ENCODE measurements around the gene NMT1.

Gene NMT1

DNA sequence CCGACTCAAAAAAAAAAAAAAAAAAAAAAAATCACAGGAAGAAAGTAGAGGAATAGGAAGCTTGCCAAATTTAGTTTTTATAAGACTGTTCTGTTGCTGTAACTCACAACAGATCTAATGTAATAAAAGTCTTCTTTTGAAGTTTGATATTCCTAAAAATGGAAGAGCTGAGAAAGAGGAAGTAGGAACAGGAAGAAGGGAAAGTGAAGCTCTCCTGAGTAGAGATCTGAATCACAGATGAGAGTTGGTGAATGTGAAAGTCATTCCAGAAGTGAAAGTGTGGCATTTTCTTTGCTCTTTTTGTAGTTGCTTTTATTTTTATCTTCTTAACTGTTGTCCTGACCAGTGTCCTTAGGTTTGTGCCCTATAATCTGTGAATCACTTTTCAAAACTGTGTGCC is 2.1 kb downstream of the NMT1 start:
- no peak for TF ChIP-seq POLR2AphosphoS5 (IDR thresholded peaks at IDR 0.05; ENCODE audit: low read depth, low read length)
- no peak for TF ChIP-seq FOXP2 (optimal IDR thresholded peaks at IDR 0.05; ENCODE audit: borderline replicate concordance, extremely low read depth, extremely low read length, insufficient read depth)

DNA sequence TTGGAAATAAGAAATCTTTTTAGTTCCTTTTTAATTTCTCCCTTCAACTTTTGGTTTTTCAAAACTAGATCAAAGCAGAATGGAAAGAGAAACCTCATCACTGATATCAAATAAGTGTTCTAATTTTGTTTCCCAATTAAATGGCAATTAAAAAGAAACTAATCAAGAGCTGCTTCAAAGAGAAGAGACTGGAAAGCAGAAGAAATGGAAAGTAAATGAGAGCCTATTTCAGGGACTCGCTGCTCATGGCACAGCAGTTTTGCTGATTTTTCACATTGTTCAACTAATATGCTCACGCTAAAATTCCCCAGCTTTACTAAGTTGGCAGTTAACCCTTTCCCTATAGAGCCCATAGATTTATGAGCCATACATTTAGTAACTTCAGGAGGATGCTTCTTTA is 6.5 kb downstream of the NMT1 start:
- no peak for TF ChIP-seq FOXP2 (optimal IDR thresholded peaks at IDR 0.05; ENCODE audit: borderline replicate concordance, extremely low read depth, extremely low read length, insufficient read depth)

DNA sequence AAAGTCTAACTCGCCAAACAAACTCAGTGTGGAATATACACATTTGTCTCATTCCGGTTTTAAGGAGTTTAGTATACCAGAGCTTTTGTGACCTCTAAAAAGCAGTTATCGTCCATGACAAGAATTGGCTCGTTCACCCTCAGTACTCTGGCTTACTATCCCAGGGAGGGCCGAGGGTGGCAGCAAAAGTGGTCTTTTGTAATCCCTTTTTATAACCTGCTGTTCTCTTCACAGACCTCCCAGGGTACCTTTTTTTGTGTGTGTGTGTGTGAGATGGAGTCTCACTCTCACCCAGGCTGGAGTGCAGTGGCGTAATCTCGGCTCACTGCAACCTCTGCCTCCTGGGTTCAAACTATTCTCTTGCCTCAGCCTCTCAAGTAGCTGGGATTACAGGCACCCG is 8.9 kb downstream of the NMT1 start:
- TF ChIP-seq FOXP2 (optimal IDR thresholded peaks at IDR 0.05; ENCODE audit: borderline replicate concordance, extremely low read depth, extremely low read length, insufficient read depth) (no peak), TAF1 (IDR thresholded peaks at IDR 0.05; ENCODE audit: borderline replicate concordance, insufficient read depth, low read length) (no peak), SIN3A (IDR thresholded peaks at IDR 0.05; ENCODE audit: borderline replicate concordance, insufficient read depth, low read length) (no peak), POLR2AphosphoS5 (IDR thresholded peaks at IDR 0.05; ENCODE audit: low read depth, low read length) (no peak)
- TF ChIP-seq, protein P1, sequence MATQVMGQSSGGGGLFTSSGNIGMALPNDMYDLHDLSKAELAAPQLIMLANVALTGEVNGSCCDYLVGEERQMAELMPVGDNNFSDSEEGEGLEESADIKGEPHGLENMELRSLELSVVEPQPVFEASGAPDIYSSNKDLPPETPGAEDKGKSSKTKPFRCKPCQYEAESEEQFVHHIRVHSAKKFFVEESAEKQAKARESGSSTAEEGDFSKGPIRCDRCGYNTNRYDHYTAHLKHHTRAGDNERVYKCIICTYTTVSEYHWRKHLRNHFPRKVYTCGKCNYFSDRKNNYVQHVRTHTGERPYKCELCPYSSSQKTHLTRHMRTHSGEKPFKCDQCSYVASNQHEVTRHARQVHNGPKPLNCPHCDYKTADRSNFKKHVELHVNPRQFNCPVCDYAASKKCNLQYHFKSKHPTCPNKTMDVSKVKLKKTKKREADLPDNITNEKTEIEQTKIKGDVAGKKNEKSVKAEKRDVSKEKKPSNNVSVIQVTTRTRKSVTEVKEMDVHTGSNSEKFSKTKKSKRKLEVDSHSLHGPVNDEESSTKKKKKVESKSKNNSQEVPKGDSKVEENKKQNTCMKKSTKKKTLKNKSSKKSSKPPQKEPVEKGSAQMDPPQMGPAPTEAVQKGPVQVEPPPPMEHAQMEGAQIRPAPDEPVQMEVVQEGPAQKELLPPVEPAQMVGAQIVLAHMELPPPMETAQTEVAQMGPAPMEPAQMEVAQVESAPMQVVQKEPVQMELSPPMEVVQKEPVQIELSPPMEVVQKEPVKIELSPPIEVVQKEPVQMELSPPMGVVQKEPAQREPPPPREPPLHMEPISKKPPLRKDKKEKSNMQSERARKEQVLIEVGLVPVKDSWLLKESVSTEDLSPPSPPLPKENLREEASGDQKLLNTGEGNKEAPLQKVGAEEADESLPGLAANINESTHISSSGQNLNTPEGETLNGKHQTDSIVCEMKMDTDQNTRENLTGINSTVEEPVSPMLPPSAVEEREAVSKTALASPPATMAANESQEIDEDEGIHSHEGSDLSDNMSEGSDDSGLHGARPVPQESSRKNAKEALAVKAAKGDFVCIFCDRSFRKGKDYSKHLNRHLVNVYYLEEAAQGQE (IDR thresholded peaks at IDR 0.05; ENCODE audit: insufficient read depth in 1 of 2, low read depth in 2 of 2, low read length in 2 of 2), result no peak

DNA sequence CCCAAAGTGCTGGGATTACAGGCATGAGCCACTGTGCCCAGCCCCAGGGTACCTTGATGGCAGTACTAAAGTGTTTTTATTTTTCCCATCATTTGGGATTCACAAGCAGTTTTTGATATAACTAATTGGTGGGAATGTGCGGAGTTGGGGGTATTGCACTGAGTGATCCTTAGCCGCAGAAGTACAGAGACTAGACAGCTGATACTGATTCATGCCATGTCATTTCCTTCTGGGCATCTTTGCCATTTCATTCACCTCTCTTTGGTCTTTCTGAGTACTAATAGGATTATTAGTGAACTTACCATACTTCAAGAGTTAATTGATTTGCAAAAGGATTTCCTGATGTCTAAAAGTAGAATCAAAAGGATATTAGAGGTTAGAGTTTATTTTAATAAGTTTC is 9.7 kb downstream of the NMT1 start:
- TF ChIP-seq FOXP2 (optimal IDR thresholded peaks at IDR 0.05; ENCODE audit: borderline replicate concordance, extremely low read depth, extremely low read length, insufficient read depth), result no peak
- no peak for TF ChIP-seq SIN3A (IDR thresholded peaks at IDR 0.05; ENCODE audit: borderline replicate concordance, insufficient read depth, low read length)
- TF ChIP-seq POLR2AphosphoS5 (IDR thresholded peaks at IDR 0.05; ENCODE audit: low read depth, low read length), result no peak
- TF ChIP-seq TAF1 (IDR thresholded peaks at IDR 0.05; ENCODE audit: borderline replicate concordance, insufficient read depth, low read length), result no peak
- TF ChIP-seq, protein P1 (IDR thresholded peaks at IDR 0.05; ENCODE audit: insufficient read depth in 1 of 2, low read depth in 2 of 2, low read length in 2 of 2), result no peak

DNA sequence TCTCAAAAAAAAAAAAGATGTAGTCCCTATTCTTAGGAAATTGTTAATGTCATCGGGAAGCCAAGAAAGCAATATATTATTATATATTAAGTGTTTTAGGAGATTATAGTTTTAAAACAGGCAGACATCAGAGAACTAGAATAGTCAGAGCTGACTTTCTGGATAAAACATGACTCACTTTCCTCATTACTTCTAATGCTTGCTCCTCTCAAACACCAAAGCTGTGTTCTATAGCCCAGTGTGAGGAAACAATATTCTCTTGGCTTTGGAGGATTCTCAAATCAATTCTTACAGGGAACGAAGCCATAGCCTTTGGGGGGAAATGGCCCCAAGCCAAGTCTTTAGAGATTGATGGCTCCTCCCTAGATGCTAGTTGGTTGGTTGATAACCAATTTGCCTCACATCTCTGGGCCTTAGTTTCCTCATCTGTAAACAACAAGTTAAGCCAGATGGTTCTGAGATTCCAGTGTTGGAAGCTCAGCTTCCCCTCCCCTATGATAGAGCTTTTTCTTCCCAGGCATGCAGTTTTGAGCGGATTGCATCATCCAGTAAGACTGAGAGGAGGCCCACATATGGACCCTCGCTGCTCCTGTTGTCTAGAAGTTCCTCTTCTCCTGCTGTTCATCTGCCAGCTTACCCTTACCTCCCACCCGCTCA is 12.4 kb downstream of the NMT1 start:
- no peak for TF ChIP-seq SIN3A (IDR thresholded peaks at IDR 0.05; ENCODE audit: borderline replicate concordance, insufficient read depth, low read length)
- TF ChIP-seq POLR2AphosphoS5 (IDR thresholded peaks at IDR 0.05; ENCODE audit: low read depth, low read length), result no peak
- no peak for TF ChIP-seq FOXP2 (optimal IDR thresholded peaks at IDR 0.05; ENCODE audit: borderline replicate concordance, extremely low read depth, extremely low read length, insufficient read depth)
- TF ChIP-seq, protein P1 (IDR thresholded peaks at IDR 0.05; ENCODE audit: insufficient read depth in 1 of 2, low read depth in 2 of 2, low read length in 2 of 2), result no peak
- no peak for TF ChIP-seq TAF1 (IDR thresholded peaks at IDR 0.05; ENCODE audit: borderline replicate concordance, insufficient read depth, low read length)

DNA sequence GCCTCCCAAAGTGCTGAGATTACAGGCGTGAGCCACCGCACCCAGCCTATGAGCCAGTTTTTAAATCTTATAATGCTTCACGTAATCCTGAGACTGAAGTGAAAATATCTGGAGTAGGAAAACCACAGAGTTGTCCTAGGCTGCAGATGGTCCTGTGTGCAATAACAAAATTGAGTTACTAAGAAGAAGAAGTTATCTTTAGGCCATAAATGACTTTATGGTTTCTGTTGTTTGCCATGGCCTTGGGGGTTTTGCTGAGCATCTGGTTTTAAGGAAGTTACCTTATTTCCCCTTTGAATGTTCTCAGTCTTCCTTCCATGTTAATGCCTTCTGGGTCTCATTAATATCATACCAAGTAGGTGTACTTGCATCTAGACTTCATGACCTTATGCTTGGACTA is 16.5 kb downstream of the NMT1 start:
- TF ChIP-seq FOXP2 (optimal IDR thresholded peaks at IDR 0.05; ENCODE audit: borderline replicate concordance, extremely low read depth, extremely low read length, insufficient read depth), result no peak
- no peak for TF ChIP-seq TAF1 (IDR thresholded peaks at IDR 0.05; ENCODE audit: borderline replicate concordance, insufficient read depth, low read length)
- no peak for TF ChIP-seq POLR2AphosphoS5 (IDR thresholded peaks at IDR 0.05; ENCODE audit: low read depth, low read length)
- no peak for TF ChIP-seq SIN3A (IDR thresholded peaks at IDR 0.05; ENCODE audit: borderline replicate concordance, insufficient read depth, low read length)
- TF ChIP-seq, protein P1 (IDR thresholded peaks at IDR 0.05; ENCODE audit: insufficient read depth in 1 of 2, low read depth in 2 of 2, low read length in 2 of 2), result no peak
